HEK293T (cell line): ENCODE data around the gene TRIM4.
"Not testable (repeated sequence)": the region's sequence is repeated elsewhere in the genome, so short reads cannot be mapped to it uniquely, and the experiment has no call there.

Source experiments
- CTCF ChIA-PET: fragments of 350-600 bp; formaldehyde crosslinking; extraction: SDS; loops from one replicate; lab custom pipeline; 2021; ENCODE audit warnings: antibody characterized with exemption, inconsistent platforms; lab: Yijun Ruan, JAX
- POLR2A ChIA-PET: fragments of 350-600 bp; formaldehyde crosslinking; extraction: SDS; loops from one replicate; lab custom pipeline; 2020; ENCODE audit warnings: antibody characterized with exemption, inconsistent platforms; lab: Yijun Ruan, JAX
- DNase-seq: peaks from one replicate; pipeline ENCODE4 v3.0.0; 2012; ENCODE audit warnings: mixed read lengths; ENCODE audit errors: extremely low spot score
- ARNT ChIP-seq: fragments of 450-650 bp; IDR thresholded peaks from 2 replicates; pipeline ENCODE4 v1.6.1; 2017; ENCODE audit warnings: mild to moderate bottlenecking
- BHLHE40 ChIP-seq: fragments of 450-650 bp; IDR thresholded peaks from 2 replicates; pipeline ENCODE4 v1.6.1; 2016; ENCODE audit warnings: mild to moderate bottlenecking, moderate library complexity, borderline replicate concordance
- CTBP1 ChIP-seq: fragments of 450-650 bp; IDR thresholded peaks from 2 replicates; pipeline ENCODE4 v1.6.1; 2016; ENCODE audit warnings: borderline replicate concordance
- ELF4 ChIP-seq: fragments of 450-650 bp; IDR thresholded peaks from 2 replicates; pipeline ENCODE4 v1.6.1; 2017; ENCODE audit warnings: antibody characterized with exemption
- FOXA1 ChIP-seq: fragments of 450-650 bp; IDR thresholded peaks from 2 replicates; pipeline ENCODE4 v1.6.1; 2016; ENCODE audit warnings: mild to moderate bottlenecking
- FOXK2 ChIP-seq: fragments of 450-650 bp; IDR thresholded peaks from 2 replicates; pipeline ENCODE4 v1.6.1; 2016; ENCODE audit warnings: mild to moderate bottlenecking
- FOXM1 ChIP-seq: fragments of 450-650 bp; IDR thresholded peaks from 2 replicates; pipeline ENCODE4 v1.6.1; 2017; ENCODE audit warnings: mild to moderate bottlenecking, borderline replicate concordance
- HDGF ChIP-seq: fragments of 450-650 bp; IDR thresholded peaks from 2 replicates; pipeline ENCODE4 v1.6.1; 2017; ENCODE audit warnings: antibody characterized with exemption, borderline replicate concordance
- L3MBTL2 ChIP-seq: fragments of 450-650 bp; conservative IDR thresholded peaks from 2 replicates; pipeline ENCODE4 v1.6.1; 2016; ENCODE audit warnings: mild to moderate bottlenecking
- LEF1 ChIP-seq: fragments of 450-650 bp; IDR thresholded peaks from 2 replicates; pipeline ENCODE4 v1.6.1; 2017; ENCODE audit warnings: mild to moderate bottlenecking, borderline replicate concordance
- NFRKB ChIP-seq: fragments of 450-650 bp; IDR thresholded peaks from 2 replicates; pipeline ENCODE4 v1.6.1; 2016; ENCODE audit warnings: mild to moderate bottlenecking, moderate library complexity
- PKNOX1 ChIP-seq: fragments of 450-650 bp; IDR thresholded peaks from 2 replicates; pipeline ENCODE4 v1.6.1; 2016
- SP1 ChIP-seq: fragments of 450-650 bp; IDR thresholded peaks from 2 replicates; pipeline ENCODE4 v1.6.1; 2017
- SUZ12 ChIP-seq: fragments of 450-650 bp; IDR thresholded peaks from 2 replicates; pipeline ENCODE4 v1.6.1; 2016; ENCODE audit warnings: mild to moderate bottlenecking
- TARDBP ChIP-seq: fragments of 450-650 bp; IDR thresholded peaks from 2 replicates; pipeline ENCODE4 v1.6.1; 2016
- ZNF384 ChIP-seq: fragments of 450-650 bp; IDR thresholded peaks from 2 replicates; pipeline ENCODE4 v1.6.1; 2016

TRIM4 gene

DNA sequence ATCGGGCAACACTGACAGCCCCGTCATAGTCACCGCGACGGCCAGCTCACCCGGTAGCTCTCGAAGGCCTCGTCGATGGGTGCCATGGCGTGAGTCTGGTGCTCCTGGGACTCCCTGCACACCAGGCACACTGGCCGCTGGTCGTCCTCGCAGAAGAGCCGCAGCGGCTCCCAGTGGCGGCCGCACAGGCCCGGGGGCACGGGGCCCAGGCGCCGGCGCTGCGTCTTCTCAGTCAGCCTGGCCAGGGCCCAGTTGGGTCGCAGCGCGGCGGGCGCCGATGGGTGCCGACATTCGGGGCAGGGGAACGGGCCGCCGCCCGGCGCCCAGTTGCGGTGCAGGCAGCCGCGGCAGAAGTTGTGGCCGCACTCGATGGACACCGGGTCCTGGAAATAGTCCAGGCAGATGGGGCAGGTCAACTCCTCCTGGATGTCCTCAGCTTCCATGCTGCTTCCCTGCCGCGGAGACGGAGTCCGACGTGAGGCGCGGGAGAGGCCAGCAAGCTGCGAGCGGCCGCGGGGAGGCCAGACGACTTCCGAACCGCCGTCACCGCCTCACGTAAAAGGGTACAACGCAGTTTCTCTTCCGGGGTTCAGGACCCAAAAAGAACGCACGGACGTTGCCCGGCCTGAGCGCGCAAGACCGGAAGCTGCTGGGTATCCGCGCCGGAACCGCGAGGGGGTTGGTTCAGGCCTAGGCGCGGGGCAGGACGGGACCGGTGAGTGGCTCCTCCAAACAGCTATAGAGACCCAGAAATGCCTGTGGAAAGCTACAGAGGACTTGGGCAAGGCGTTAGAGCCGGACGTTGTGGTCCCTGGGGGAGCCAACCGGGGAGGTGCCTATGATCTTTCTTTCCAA, at the start of gene TRIM4:
TRIM4 (minus strand) TSS at position 572 of the 855 bp plus-strand sequence; CDS start at position 443, 129 bp downstream.
- TF ChIP-seq LEF1 = no peak
- peak; percentile 80 for TF ChIP-seq PKNOX1
- TF ChIP-seq ELF4 = peak; percentile 57
- peak; percentile 64 for TF ChIP-seq L3MBTL2
- TF ChIP-seq FOXK2 = no peak
- ChIA-PET CTCF (interaction anchor here (0.6 to 2.9 kb wide), 6 partner anchors 10 to 347 kb away, joined by 3 to 9 read pairs (median 4); partner anchors contain the start of gene GJC3), POLR2A (interaction anchor here (0.5 to 3.6 kb wide), 21 partner anchors 9 to 510 kb away, joined by 3 to 28 read pairs (median 3); partner anchors contain the start of genes AP4M1, FAM200A, GJC3 and LAMTOR4)
- DNase-seq = peak; percentile 81

DNA sequence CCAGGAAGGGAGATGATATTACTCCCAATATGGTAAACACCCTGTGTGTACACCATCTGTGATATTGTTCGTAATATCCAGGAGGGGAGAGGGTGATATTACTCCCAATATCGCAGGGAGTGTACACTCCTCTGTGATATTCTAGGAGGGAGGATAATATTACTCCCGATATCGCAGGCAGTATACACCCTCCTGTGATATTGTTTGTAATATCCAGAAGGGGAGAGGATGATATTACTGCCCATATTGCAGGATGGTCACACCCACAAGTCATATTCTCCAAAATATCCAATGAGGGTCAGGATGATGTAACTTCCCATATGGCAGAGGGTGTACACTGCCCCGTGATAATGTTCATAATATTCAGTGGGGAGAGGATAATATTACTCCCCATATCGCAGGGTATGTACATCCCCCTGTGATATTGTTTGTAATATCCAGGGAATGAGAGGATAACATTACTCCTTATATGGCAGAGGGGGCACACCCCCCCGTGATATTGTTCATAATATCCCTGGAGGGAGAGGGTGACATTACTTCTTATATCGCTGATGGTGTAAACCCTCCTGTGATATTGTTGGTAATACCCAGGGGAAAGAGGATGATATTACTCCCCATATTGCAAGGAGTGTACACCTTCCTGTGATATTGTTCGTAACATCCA, 39.4 kb upstream of the TRIM4 start:
- TF ChIP-seq ZNF384 = no peak
- TF ChIP-seq LEF1 = no peak
- TF ChIP-seq SUZ12 = no peak
- TF ChIP-seq BHLHE40 = no peak
- TF ChIP-seq PKNOX1 = no peak
- TF ChIP-seq ELF4 = no peak
- TF ChIP-seq FOXK2 = no peak
- no peak for TF ChIP-seq TARDBP
- TF ChIP-seq NFRKB = no peak
- no peak for TF ChIP-seq L3MBTL2
- no peak for TF ChIP-seq FOXM1
- ChIA-PET CTCF (no interaction called here), POLR2A (no interaction called here)
- no peak for DNase-seq

DNA sequence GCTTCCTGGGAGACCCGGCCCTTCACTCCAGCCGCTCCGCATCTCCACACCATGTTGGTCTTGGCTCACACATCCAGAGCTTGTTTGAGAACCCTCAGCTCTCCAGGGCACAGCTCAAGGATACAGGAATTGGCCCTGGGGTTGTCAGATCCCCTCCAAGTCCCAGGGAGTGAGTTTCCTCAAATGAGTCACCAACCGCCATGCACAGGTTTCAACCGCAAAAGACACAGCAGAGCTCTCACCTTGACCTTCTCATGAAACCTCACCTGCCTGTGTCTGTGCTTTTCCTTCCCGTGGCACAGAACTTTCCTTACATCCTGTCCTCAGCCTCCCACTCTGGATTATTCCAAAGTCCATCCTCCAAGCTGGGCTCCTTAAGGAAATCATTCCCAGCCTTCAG, 35.9 kb upstream of the TRIM4 start:
- CTCF ChIA-PET = interaction anchor here (0.9 kb wide), 1 partner anchor 24 kb away, joined by 3 read pairs; no protein-coding TSS in a partner anchor
- POLR2A ChIA-PET = interaction anchor here (1.4 kb wide), 1 partner anchor 36 kb away, joined by 4 read pairs; the partner anchor contains the start of gene TRIM4
- TF ChIP-seq SP1 = no peak
- no peak for TF ChIP-seq FOXA1
- no peak for TF ChIP-seq FOXM1
- TF ChIP-seq L3MBTL2 = no peak
- TF ChIP-seq NFRKB = no peak
- no peak for TF ChIP-seq TARDBP
- TF ChIP-seq CTBP1 = no peak
- TF ChIP-seq BHLHE40 = no peak
- TF ChIP-seq PKNOX1 = no peak
- no peak for TF ChIP-seq SUZ12
- no peak for TF ChIP-seq LEF1
- no peak for TF ChIP-seq ARNT
- no peak for TF ChIP-seq FOXK2
- no peak for TF ChIP-seq ELF4
- TF ChIP-seq HDGF = no peak
- TF ChIP-seq ZNF384 = no peak
- no peak for DNase-seq

GRCh38 chr7:99954643-99955042, 35.3 kb upstream of the TRIM4 start:
- DNase-seq, CTCF ChIA-PET: not testable (repeated sequence)
- POLR2A ChIA-PET = interaction anchor here (1.4 kb wide), 1 partner anchor 35 kb away, joined by 4 read pairs; the partner anchor contains the start of gene TRIM4

GRCh38 chr7:99953649-99954048, 34.3 kb upstream of the TRIM4 start:
- DNase-seq = no peak
- POLR2A ChIA-PET = no interaction called here
- CTCF ChIA-PET = no interaction called here
- TF ChIP-seq BHLHE40 = no peak
- no peak for TF ChIP-seq FOXM1
- TF ChIP-seq HDGF = no peak
- TF ChIP-seq SP1 = no peak
- TF ChIP-seq SUZ12 = no peak
- no peak for TF ChIP-seq NFRKB
- TF ChIP-seq L3MBTL2 = no peak
- TF ChIP-seq ARNT = no peak
- TF ChIP-seq FOXK2 = no peak
- no peak for TF ChIP-seq TARDBP
- TF ChIP-seq FOXA1 = no peak
- TF ChIP-seq LEF1 = no peak
- TF ChIP-seq ZNF384 = no peak
- TF ChIP-seq CTBP1 = no peak
- TF ChIP-seq PKNOX1 = no peak
- no peak for TF ChIP-seq ELF4

- CTCF ChIA-PET, DNase-seq, POLR2A ChIA-PET: not testable (repeated sequence)
These were observed 33.3 kb upstream of the TRIM4 start for GRCh38 chr7:99952649-99953048.

GRCh38 chr7:99950819-99951218, 31.5 kb upstream of the TRIM4 start:
- DNase-seq, POLR2A ChIA-PET: not testable (repeated sequence)
- CTCF ChIA-PET = interaction anchor here (1.4 kb wide), 1 partner anchor 39 kb away, joined by 4 read pairs; no protein-coding TSS in a partner anchor
